K562 (cell line): Measurements from ENCODE around the gene CHMP2A. TPM values are rescaled to one million over a fixed set of nuclear protein-coding genes. Genes with fewer than 3 reads are reported as not detected.

Experiments
- CBFA2T3 ChIP-seq: fragments of 450-650 bp; IDR thresholded peaks from 2 replicates; pipeline ENCODE4 v1.6.1; 2017
- ELF1 ChIP-seq: fragments of 200-800 bp; sonication (Bioruptor generic); IDR thresholded peaks from 2 replicates; pipeline ENCODE4 v1.6.1; 2016; ENCODE audit warnings: missing genetic modification characterization, missing compliant biosample characterization
- ETV6 ChIP-seq, 3 experiments: fragments of 150-350 bp in 1 of 3; sonication (generic) in 1 of 3; formaldehyde crosslinking in 1 of 3; IDR thresholded peaks; 2 replicates each; pipeline versions ENCODE4 v1.6.1 to v1.8.0; 2014 to 2022; ENCODE audit warnings: borderline replicate concordance in 2 of 3, low read depth in 2 of 3, antibody characterized with exemption in 1 of 3, low read length in 1 of 3, mild to moderate bottlenecking in 1 of 3, missing genetic modification reagents in 1 of 3
- GATA2 ChIP-seq: sonication (generic); formaldehyde crosslinking; IDR thresholded peaks from 2 replicates; pipeline ENCODE4 v1.4.0; 2020; ENCODE audit warnings: mild to moderate bottlenecking, missing genetic modification reagents
- HDAC2 ChIP-seq: fragments of 450-650 bp; IDR thresholded peaks from 2 replicates; pipeline ENCODE4 v1.6.1; 2016; ENCODE audit warnings: mild to moderate bottlenecking
- MAFF ChIP-seq: IDR thresholded peaks from 2 replicates; pipeline ENCODE4 v1.6.1; 2012; ENCODE audit warnings: low read length, improper control_type of control experiment
- MYC ChIP-seq, 2 experiments: fragments of 250-450 bp in 1 of 2; sonication (Bioruptor Pico) in 1 of 2; IDR thresholded peaks; 2 replicates each; pipeline versions ENCODE4 v1.5.1 to v1.6.1; 2012 to 2021; ENCODE audit warnings: low read depth in 2 of 2, borderline replicate concordance in 1 of 2, improper control_type of control experiment in 1 of 2, low read length in 1 of 2, mild to moderate bottlenecking in 1 of 2, moderate library complexity in 1 of 2
- NR2C1 ChIP-seq, 2 experiments: fragments of 450-650 bp; IDR thresholded peaks; 2 replicates each; pipeline ENCODE4 v1.6.1; 2017; ENCODE audit warnings: mild to moderate bottlenecking in 2 of 2, antibody characterized with exemption in 1 of 2, inconsistent platforms in 1 of 2, missing compliant biosample characterization in 1 of 2, missing genetic modification characterization in 1 of 2
- PYGO2 ChIP-seq: fragments of 450-650 bp; IDR thresholded peaks from 2 replicates; pipeline ENCODE4 v1.6.1; 2016; ENCODE audit warnings: mild to moderate bottlenecking, missing genetic modification characterization, moderate library complexity, missing compliant biosample characterization
- SAFB ChIP-seq: fragments of 200-400 bp; formaldehyde crosslinking; IDR thresholded peaks from 2 replicates; pipeline ENCODE4 v1.6.1; 2017; ENCODE audit warnings: low read depth, low read length, borderline replicate concordance
- SLC30A9 ChIP-seq: fragments of 250-450 bp; sonication (Bioruptor Pico); IDR thresholded peaks from 2 replicates; pipeline ENCODE4 v1.8.0; 2022; ENCODE audit warnings: mild to moderate bottlenecking, moderate library complexity
- SOX6 ChIP-seq: fragments of 450-650 bp; IDR thresholded peaks from 2 replicates; pipeline ENCODE4 v1.6.1; 2014; ENCODE audit warnings: mild to moderate bottlenecking
- TCF7 ChIP-seq: sonication (generic); IDR thresholded peaks from 2 replicates; pipeline ENCODE4 v1.6.1; 2016; ENCODE audit warnings: antibody characterized with exemption, borderline replicate concordance
- TGIF2 ChIP-seq: sonication (generic); formaldehyde crosslinking; IDR thresholded peaks from 2 replicates; pipeline ENCODE4 v1.8.1; 2022; ENCODE audit warnings: mild to moderate bottlenecking, missing genetic modification reagents, moderate library complexity
- ZKSCAN3 ChIP-seq: fragments of 250-450 bp; sonication (Bioruptor Pico); IDR thresholded peaks from 2 replicates; pipeline ENCODE4 v1.4.0; 2020
- ZNF143 ChIP-seq: sonication (generic); formaldehyde crosslinking; IDR thresholded peaks from 2 replicates; pipeline ENCODE4 v1.9.0; 2022; ENCODE audit warnings: mild to moderate bottlenecking, missing genetic modification reagents
- ZNF584 ChIP-seq: fragments of 200-800 bp; sonication (Bioruptor generic); IDR thresholded peaks from 2 replicates; pipeline ENCODE4 v1.6.1; 2016; ENCODE audit warnings: low read depth, mild to moderate bottlenecking, missing genetic modification characterization, missing compliant biosample characterization
- polyA plus RNA-seq, 8 experiments: library from polyadenylated mRNA; depleted of rRNA in 4 of 8; stranded (reverse) in 5 of 8; unstranded in 3 of 8; fragments of >200 nt; fragmentation: Nextera tagmentation in 2 of 8; fragmentation: Illumina TruSeq in 1 of 8; extraction: Ambion mirVana in 2 of 8; extraction: Trizol in 1 of 8; gene quantifications; 2 replicates each; pipeline versions ENCODE4 v1.2.1 to v1.2.3, GENCODE V29; 2011 to 2014; ENCODE audit warnings: inconsistent platforms in 1 of 8, missing spikeins in 1 of 8
- total RNA-seq, 7 experiments: library from RNA; depleted of rRNA in 6 of 7; stranded (reverse); fragments of >200 nt in 6 of 7; fragmentation: Illumina TruSeq in 2 of 7; extraction: Trizol in 2 of 7; gene quantifications; 2 replicates each; pipeline versions ENCODE4 v1.2.1 to v1.2.3, GENCODE V29; 2011 to 2021; ENCODE audit warnings: low replicate concordance in 1 of 7
- TF ChIP-seq, protein P1 (sequence below): fragments of 450-650 bp; IDR thresholded peaks from 2 replicates; pipeline ENCODE4 v1.6.1; 2016; ENCODE audit warnings: missing biosample characterization, missing genetic modification characterization
- TF ChIP-seq, protein P2 (sequence below): fragments of 450-650 bp; IDR thresholded peaks from 2 replicates; pipeline ENCODE4 v1.6.1; 2016
- TF ChIP-seq, protein P3 (sequence below): fragments of 250-450 bp; sonication (Bioruptor Pico); IDR thresholded peaks from 2 replicates; pipeline ENCODE4 v1.8.0; 2021; ENCODE audit warnings: moderate library complexity, mild to moderate bottlenecking, inconsistent platforms
- TF ChIP-seq, protein P4 (sequence below), 2 experiments: fragments of 450-650 bp; IDR thresholded peaks; 2 replicates each; pipeline ENCODE4 v1.6.1; 2018; ENCODE audit warnings: mild to moderate bottlenecking in 2 of 2, low read depth in 1 of 2; ENCODE audit not compliant: partially characterized antibody in 2 of 2

Gene CHMP2A
- total and polyA plus RNA-seq, 9 of the 15 experiments (the other 6 are each of a cell fraction or from before 2014, with no cell fraction given): 57.6 to 159 (median 87.2) TPM

DNA sequence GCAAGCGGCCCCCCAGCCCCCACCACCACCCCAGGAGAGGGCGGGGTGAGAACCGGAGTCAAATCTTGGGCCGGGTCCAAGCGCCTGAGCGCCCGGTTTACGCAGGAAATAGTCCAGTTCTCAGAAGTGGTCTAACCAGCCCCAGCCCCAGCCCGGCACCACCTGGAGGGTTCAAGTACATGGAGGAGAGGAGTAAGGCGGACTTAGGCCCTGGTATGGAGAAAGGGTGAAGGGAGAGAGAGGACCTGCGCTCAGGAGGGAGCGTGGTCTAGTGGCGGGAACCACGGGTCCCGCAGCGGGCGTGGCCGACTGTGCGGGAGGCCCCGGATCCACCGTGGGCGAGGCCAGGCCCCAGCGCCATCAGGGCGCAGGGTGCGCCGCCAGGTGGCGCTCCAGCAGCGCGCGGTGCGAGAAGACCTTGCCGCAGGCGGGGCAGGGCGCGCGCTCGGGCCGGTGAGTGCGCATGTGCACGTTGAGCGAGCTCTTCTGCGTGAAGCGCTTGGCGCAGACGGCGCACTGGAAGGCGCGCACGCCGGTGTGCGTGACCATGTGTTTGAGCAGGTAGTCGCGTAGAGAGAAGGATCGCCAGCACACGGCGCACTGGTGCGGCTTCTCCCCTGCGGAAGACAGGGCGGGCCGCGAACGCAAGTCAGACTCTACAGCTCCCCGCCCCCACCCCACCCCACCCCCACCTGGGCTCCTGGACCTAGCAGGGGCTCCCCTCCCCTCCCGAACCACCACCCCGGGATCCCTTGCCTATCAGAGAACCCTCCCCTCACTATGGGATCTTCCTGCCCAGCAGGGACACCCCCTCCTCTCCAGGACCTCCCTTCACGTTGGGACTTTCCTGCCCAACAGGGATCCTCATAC lies 41.0 kb downstream of the CHMP2A start (continued):
- TF ChIP-seq ZKSCAN3 (CRISPR knock-in tag): no peak
- no peak for TF ChIP-seq SLC30A9 (CRISPR knock-in tag)
- TF ChIP-seq PYGO2 (tag): no peak
- no peak; the same call in 1 of the 2 replicates for TF ChIP-seq ZNF143 (CRISPR knock-in tag)
- no peak for TF ChIP-seq MAFF
- no peak for TF ChIP-seq ETV6 (IDR thresholded peaks at IDR 0.05; ENCODE audit: borderline replicate concordance in 1 of 2, low read depth in 2 of 2, low read length in 1 of 2)
- no peak for TF ChIP-seq ETV6 (CRISPR knock-in tag; IDR thresholded peaks at IDR 0.05; ENCODE audit: borderline replicate concordance)
- TF ChIP-seq, protein P1, sequence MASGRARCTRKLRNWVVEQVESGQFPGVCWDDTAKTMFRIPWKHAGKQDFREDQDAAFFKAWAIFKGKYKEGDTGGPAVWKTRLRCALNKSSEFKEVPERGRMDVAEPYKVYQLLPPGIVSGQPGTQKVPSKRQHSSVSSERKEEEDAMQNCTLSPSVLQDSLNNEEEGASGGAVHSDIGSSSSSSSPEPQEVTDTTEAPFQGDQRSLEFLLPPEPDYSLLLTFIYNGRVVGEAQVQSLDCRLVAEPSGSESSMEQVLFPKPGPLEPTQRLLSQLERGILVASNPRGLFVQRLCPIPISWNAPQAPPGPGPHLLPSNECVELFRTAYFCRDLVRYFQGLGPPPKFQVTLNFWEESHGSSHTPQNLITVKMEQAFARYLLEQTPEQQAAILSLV (tag): no peak
- TF ChIP-seq, protein P2, sequence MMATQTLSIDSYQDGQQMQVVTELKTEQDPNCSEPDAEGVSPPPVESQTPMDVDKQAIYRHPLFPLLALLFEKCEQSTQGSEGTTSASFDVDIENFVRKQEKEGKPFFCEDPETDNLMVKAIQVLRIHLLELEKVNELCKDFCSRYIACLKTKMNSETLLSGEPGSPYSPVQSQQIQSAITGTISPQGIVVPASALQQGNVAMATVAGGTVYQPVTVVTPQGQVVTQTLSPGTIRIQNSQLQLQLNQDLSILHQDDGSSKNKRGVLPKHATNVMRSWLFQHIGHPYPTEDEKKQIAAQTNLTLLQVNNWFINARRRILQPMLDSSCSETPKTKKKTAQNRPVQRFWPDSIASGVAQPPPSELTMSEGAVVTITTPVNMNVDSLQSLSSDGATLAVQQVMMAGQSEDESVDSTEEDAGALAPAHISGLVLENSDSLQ: no peak
- TF ChIP-seq SAFB: 0 out of 2 replicates have a peak, but pooled peaks have one; percentile 38
- TF ChIP-seq NR2C1 (IDR thresholded peaks at IDR 0.05): no peak
- no peak for TF ChIP-seq NR2C1 (tag; IDR thresholded peaks at IDR 0.05)
- TF ChIP-seq ELF1 (tag): no peak
- TF ChIP-seq TGIF2 (CRISPR knock-in tag): no peak
- peak; percentile 92 for TF ChIP-seq MYC (IDR thresholded peaks at IDR 0.05; ENCODE audit: low read depth, low read length)
- TF ChIP-seq MYC (CRISPR knock-in tag; IDR thresholded peaks at IDR 0.05; ENCODE audit: borderline replicate concordance, low read depth): no peak
- no peak for TF ChIP-seq GATA2 (CRISPR knock-in tag)
- TF ChIP-seq ZNF584 (CRISPR knock-in tag): no peak
- TF ChIP-seq TCF7: no peak
- 0 out of 2 replicates have a peak, but pooled peaks have one; percentile 38 for TF ChIP-seq HDAC2
- TF ChIP-seq, protein P3, sequence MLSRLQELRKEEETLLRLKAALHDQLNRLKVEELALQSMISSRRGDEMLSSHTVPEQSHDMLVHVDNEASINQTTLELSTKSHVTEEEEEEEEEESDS (CRISPR knock-in tag): no peak
- peak; percentile 66 for TF ChIP-seq SOX6
- TF ChIP-seq CBFA2T3: no peak
- TF ChIP-seq, protein P4, sequence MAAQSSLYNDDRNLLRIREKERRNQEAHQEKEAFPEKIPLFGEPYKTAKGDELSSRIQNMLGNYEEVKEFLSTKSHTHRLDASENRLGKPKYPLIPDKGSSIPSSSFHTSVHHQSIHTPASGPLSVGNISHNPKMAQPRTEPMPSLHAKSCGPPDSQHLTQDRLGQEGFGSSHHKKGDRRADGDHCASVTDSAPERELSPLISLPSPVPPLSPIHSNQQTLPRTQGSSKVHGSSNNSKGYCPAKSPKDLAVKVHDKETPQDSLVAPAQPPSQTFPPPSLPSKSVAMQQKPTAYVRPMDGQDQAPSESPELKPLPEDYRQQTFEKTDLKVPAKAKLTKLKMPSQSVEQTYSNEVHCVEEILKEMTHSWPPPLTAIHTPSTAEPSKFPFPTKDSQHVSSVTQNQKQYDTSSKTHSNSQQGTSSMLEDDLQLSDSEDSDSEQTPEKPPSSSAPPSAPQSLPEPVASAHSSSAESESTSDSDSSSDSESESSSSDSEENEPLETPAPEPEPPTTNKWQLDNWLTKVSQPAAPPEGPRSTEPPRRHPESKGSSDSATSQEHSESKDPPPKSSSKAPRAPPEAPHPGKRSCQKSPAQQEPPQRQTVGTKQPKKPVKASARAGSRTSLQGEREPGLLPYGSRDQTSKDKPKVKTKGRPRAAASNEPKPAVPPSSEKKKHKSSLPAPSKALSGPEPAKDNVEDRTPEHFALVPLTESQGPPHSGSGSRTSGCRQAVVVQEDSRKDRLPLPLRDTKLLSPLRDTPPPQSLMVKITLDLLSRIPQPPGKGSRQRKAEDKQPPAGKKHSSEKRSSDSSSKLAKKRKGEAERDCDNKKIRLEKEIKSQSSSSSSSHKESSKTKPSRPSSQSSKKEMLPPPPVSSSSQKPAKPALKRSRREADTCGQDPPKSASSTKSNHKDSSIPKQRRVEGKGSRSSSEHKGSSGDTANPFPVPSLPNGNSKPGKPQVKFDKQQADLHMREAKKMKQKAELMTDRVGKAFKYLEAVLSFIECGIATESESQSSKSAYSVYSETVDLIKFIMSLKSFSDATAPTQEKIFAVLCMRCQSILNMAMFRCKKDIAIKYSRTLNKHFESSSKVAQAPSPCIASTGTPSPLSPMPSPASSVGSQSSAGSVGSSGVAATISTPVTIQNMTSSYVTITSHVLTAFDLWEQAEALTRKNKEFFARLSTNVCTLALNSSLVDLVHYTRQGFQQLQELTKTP (IDR thresholded peaks at IDR 0.05; ENCODE audit: low read depth in 1 of 2, partially characterized antibody in 2 of 2): no peak
